NCI-H748 (cell line): ENCODE measurements around the gene PLPPR4.
"Not testable (repeated sequence)": the region's sequence is repeated elsewhere in the genome, so short reads cannot be mapped to it uniquely, and the experiment has no call there.

Experiments used
- DNase-seq: peaks from one replicate; lab custom pipeline; 2025; ENCODE audit not compliant: unreplicated experiment; lab: John Stamatoyannopoulos, UW

PLPPR4 gene

GRCh38 chr1:99268021-99268420 is 3.7 kb downstream of the PLPPR4 start:
- no peak for DNase-seq

- no peak for DNase-seq
Measured at GRCh38 chr1:99269321-99269720, 5.0 kb downstream of the PLPPR4 start.

DNA sequence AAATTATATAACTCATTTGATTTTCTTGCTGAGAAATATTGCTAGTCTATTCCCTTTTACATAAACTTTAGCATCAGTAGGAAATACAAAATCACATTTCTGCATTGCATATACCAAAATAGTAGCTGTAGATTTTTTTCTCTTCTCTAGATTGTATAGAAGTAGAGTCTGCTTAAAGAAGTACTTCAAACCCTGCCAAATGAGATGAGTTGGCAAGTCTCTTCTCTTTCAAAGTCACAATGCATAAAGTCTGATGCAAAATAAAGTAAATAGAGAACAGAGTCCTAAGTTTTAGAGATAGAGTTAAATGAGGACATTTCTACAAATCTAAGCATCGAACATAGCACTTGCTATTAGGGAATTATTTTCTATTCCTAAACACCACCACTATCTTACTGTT is 6.4 kb downstream of the PLPPR4 start:
- no peak for DNase-seq

GRCh38 chr1:99271249-99271648 is 7.0 kb downstream of the PLPPR4 start:
- no peak for DNase-seq

GRCh38 chr1:99277066-99277465 is 12.8 kb downstream of the PLPPR4 start:
- DNase-seq: no peak

DNA sequence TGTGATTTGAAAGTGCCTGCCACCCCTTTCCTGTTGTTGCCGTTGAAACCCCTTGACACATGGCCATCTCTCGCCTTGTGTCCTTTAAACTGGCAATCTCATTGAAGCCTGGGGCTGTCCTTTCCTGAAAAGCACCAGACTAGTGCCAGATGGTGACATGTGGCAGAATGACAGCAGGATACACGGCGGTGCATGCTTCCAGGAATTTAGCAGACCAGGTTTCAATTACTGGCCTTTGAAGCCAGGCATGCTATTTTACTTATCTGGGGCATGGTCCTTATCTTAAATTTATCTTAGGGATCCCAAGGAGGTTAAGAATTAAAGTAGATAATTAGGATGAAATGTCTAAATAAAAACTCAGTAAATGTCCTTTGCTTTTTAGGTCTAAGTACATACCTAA is 15.2 kb downstream of the PLPPR4 start:
- no peak for DNase-seq

- no peak for DNase-seq
Measured at GRCh38 chr1:99281105-99281504, 16.8 kb downstream of the PLPPR4 start.

DNA sequence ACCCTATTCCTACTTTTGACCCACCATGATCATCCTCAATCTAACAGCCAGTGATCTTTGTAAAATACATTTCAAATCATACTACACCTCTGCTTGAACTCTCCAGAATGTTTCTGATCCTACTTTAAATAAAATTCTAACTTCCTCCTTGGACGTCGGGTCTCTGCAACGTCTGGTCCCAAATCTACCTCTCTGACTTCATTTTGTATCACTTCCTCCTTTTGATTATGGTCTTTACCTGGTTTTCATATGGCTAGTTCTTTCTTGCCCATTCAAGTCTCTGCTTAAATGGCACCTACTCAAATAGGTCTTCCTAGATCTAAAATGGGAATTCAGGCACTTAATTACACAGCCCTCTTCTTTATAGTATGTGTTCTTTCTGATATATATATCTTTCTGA is 18.2 kb downstream of the PLPPR4 start:
- no peak for DNase-seq

- DNase-seq: not testable (repeated sequence)
Measured at GRCh38 chr1:99283521-99283920, 19.2 kb downstream of the PLPPR4 start.

DNA sequence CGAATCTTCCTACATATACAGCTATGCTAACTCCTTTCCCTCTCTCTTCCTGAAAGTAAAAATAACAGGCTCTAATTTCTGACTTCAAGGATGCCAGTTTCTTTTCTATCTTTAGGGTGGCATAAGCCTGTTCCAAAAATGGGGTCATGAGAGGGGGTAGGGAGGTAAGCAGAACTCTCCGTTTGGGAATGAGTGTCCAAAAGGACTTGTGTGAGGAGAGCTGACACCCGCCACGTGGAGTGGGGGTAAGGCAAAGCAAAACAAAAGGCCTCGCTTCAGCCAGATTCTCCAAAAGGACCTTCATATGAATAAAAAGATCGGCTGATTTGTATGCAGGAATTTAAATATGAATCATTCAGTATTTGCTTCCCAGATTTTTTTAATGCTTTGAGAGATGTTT is 28.6 kb downstream of the PLPPR4 start:
- no peak for DNase-seq

GRCh38 chr1:99297923-99298322 is 33.6 kb downstream of the PLPPR4 start:
- no peak for DNase-seq

DNA sequence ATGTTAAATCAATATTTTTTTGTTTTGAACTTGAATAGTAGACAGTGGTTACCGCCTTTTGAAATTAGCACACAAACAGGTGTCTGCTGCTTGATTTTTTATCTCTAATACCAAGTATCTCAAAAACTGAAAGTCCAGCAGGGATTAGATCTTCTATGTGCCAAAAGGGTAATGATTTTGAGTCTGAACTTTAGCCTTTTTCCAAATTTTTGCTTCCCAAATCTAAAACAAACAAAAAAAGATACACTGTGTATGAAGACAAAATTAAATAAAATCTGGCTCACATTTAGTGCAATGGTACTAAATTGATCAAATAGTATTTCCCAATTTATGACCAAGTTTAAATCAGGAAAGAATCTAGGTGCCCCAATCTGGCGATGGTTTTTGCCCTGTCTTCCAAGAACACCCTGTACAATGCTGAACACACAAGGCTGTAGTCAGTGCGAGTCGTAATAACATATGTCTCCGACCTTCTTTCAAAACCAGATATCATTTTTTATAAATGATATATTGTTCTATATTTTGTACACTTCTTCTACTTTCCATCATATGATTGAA is 40.5 kb downstream of the PLPPR4 start:
- DNase-seq: no peak

DNA sequence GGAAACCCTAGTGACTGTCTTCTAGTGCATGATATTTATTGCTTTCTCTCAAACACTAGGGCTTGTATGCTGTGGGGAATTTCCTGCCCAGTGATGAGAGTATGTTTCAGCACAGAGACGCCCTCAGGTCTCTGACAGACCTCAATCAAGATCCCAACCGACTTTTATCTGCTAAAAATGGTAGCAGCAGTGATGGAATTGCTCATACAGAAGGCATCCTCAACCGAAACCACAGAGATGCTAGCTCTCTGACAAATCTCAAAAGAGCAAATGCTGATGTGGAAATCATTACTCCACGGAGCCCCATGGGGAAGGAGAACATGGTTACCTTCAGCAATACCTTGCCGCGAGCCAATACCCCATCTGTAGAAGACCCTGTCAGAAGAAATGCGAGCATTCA is 41.3 kb downstream of the PLPPR4 start:
- no peak for DNase-seq

DNA sequence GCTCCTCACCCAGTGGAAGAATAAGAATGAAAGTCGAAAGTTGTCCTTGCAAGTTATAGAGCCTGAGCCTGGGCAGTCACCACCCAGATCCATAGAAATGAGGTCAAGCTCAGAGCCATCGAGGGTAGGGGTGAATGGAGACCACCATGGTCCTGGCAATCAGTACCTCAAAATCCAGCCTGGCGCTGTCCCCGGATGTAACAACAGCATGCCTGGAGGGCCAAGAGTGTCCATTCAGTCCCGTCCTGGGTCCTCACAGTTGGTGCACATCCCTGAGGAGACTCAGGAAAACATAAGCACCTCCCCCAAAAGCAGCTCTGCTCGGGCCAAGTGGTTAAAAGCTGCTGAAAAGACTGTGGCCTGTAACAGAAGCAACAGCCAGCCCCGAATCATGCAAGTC is 41.8 kb downstream of the PLPPR4 start:
- DNase-seq: no peak

GRCh38 chr1:99306644-99307043 is 42.4 kb downstream of the PLPPR4 start:
- DNase-seq: no peak

- DNase-seq: no peak
Measured at GRCh38 chr1:99315305-99315704, 51.0 kb downstream of the PLPPR4 start.

- DNase-seq: no peak
Measured at GRCh38 chr1:99326215-99326949, 62.1 kb downstream of the PLPPR4 start.

- DNase-seq: peak; percentile 38
Measured at GRCh38 chr1:99327357-99327756, 63.1 kb downstream of the PLPPR4 start.

DNA sequence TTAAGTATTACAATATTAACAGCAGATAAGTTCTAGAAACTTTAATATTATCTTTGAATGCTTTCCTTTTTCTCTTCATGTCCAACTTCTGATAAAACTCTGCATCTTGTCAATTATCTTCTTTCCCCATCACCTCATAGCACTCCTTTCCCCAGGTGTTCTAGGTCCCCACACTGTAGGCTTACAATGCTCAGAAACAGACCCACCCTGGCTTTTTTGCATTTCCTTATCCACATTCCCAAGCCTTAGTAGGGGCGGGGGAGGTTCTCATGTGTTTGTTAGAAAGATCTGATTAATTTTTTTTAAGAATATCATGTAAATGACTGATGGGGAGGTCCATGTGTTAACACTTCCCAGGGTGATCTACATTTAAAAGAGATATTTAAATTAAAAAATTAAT is 63.9 kb downstream of the PLPPR4 start:
- no peak for DNase-seq

- DNase-seq: no peak
Measured at GRCh38 chr1:99331083-99331482, 66.8 kb downstream of the PLPPR4 start.

- DNase-seq: no peak
Measured at GRCh38 chr1:99331636-99332035, 67.3 kb downstream of the PLPPR4 start.

DNA sequence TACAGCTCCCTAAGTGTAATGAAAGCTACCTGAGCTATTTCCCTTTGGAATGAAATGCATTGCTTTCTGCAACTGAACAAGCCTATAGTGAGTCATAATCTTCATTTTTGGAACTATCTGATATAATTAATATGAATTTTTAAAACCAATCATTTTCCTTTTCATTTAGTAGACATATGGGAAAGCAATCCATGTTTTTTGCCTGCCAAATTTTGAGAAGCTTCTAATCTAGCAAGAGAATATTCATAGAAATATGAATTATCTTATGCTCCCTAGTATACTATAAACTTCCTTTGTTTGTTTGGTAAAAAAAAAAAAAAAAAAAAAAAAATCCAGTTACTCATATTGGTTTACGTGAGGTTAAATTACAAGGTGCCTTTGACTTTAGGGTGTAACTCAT is 68.3 kb downstream of the PLPPR4 start:
- DNase-seq: no peak

GRCh38 chr1:99334991-99335390 is 70.7 kb downstream of the PLPPR4 start:
- DNase-seq: no peak
